Sigmoid colon (tissue), 4 donors: ENCODE results near the gene PRKG1.

Source experiments
- CTCF ChIP-seq, 4 experiments: fragments of 450-650 bp in 3 of 4; fragments of 200-600 bp in 1 of 4; IDR thresholded peaks; one replicate each; pipeline ENCODE4 v1.5.1; 2016 to 2019; ENCODE audit warnings: antibody characterized with exemption in 4 of 4, mild to moderate bottlenecking in 3 of 4, moderate library complexity in 2 of 4
- EP300 ChIP-seq, 4 donors: sonication (generic); formaldehyde crosslinking; IDR thresholded peaks; one replicate each; pipeline ENCODE4 v1.6.1; 2017; ENCODE audit warnings: antibody characterized with exemption in 4 of 4
- POLR2A ChIP-seq, 2 donors: fragments of 450-650 bp; IDR thresholded peaks; one replicate each; pipeline ENCODE4 v1.6.1; 2016; ENCODE audit warnings: antibody characterized with exemption in 2 of 2, mild to moderate bottlenecking in 2 of 2, moderate library complexity in 2 of 2
- POLR2AphosphoS5 ChIP-seq, 4 donors: sonication (generic); formaldehyde crosslinking; IDR thresholded peaks; one replicate each; pipeline ENCODE4 v1.6.1; 2017; ENCODE audit warnings: antibody characterized with exemption in 4 of 4

DNA sequence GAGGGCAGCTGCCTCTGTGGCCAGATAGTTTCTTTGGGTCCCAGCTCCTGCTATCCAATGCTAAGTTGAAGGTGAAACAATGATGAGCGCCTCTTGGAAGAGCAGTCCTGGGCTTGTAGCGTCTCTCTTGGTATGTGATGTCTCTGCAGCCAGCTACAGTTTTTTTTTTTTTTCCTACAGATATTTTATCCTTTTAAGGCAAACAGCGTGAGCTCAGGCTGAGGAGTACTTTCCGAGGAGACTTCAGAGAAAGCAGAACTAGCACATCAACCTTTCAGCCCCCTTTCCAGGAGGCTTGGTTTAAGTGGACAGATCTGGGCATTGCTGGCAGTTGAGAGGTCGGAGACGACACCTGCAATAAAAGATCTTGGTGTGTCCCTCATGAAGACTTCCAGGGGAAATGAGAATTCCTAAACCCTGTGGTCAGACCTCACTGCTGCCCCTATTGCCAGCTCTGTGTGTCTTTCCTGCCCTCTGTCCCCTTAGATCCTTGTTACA is 9.1 kb downstream of the PRKG1 start:
- TF ChIP-seq EP300 (IDR thresholded peaks at IDR 0.05) (no peak), CTCF (IDR thresholded peaks at IDR 0.05) (peak in 1 of 4 experiments; percentile 10), POLR2A (IDR thresholded peaks at IDR 0.05) (no peak), POLR2AphosphoS5 (IDR thresholded peaks at IDR 0.05) (no peak)
